Measurements from ENCODE around the gene APOL2.
"Not testable (repeated sequence)": the region's sequence is repeated elsewhere in the genome, so short reads cannot be mapped to it uniquely, and the experiment has no call there.

Gene APOL2

GRCh38 chr22:36238373-36239149 lies 766 bp downstream of the APOL2 start:
- DNase-seq = peak; percentile 29

- DNase-seq = peak; percentile 68
Observed at GRCh38 chr22:36237462-36238372, 1.6 kb downstream of the APOL2 start.

GRCh38 chr22:36236388-36237319 lies 2.7 kb downstream of the APOL2 start:
- DNase-seq = no peak

- DNase-seq = no peak
Observed at GRCh38 chr22:36235585-36235984, 3.7 kb downstream of the APOL2 start.

- DNase-seq = no peak
Observed at GRCh38 chr22:36234919-36235318, 4.4 kb downstream of the APOL2 start.

GRCh38 chr22:36234213-36234612 lies 5.1 kb downstream of the APOL2 start:
- DNase-seq = no peak

GRCh38 chr22:36233796-36234195 lies 5.5 kb downstream of the APOL2 start:
- DNase-seq = no peak

GRCh38 chr22:36232715-36233401 lies 6.5 kb downstream of the APOL2 start:
- no peak for DNase-seq

GRCh38 chr22:36231051-36231450 lies 8.3 kb downstream of the APOL2 start:
- DNase-seq = not testable (repeated sequence)

- not testable (repeated sequence) for DNase-seq
Observed at GRCh38 chr22:36229649-36230048, 9.7 kb downstream of the APOL2 start.

GRCh38 chr22:36228944-36229343 lies 10.4 kb downstream of the APOL2 start:
- DNase-seq = no peak

GRCh38 chr22:36228369-36228768 lies 11.0 kb downstream of the APOL2 start:
- DNase-seq = not testable (repeated sequence)

GRCh38 chr22:36227806-36228205 lies 11.5 kb downstream of the APOL2 start:
- no peak for DNase-seq

- DNase-seq = peak; percentile 35
Observed at GRCh38 chr22:36227396-36227795, 11.9 kb downstream of the APOL2 start.

GRCh38 chr22:36226189-36226588 lies 13.1 kb downstream of the APOL2 start:
- DNase-seq = no peak

GRCh38 chr22:36225333-36225922 lies 13.9 kb downstream of the APOL2 start:
- no peak for DNase-seq

- DNase-seq = no peak
Observed at GRCh38 chr22:36224245-36224644, 15.1 kb downstream of the APOL2 start.

GRCh38 chr22:36223504-36223903 lies 15.8 kb downstream of the APOL2 start:
- no peak for DNase-seq

GRCh38 chr22:36222887-36223450 lies 16.4 kb downstream of the APOL2 start:
- no peak for DNase-seq

- peak; percentile 43 for DNase-seq
Observed at GRCh38 chr22:36221799-36222751, 17.3 kb downstream of the APOL2 start.

Data from inflammatory macrophage treated with lipopolysaccharide for 4 hours (primary cell).